K562 (cell line): ENCODE results near the gene ITK. TPM values are rescaled to one million over a fixed set of nuclear protein-coding genes. Genes with fewer than 3 reads are reported as not detected.

Experiments used
- ARID2 ChIP-seq: fragments of 450-650 bp; IDR thresholded peaks from 2 replicates; pipeline ENCODE4 v1.6.1; 2017; ENCODE audit warnings: antibody characterized with exemption, mild to moderate bottlenecking
- BRD9 ChIP-seq: fragments of 450-650 bp; IDR thresholded peaks from 2 replicates; pipeline ENCODE4 v1.6.1; 2018; ENCODE audit warnings: low read depth; ENCODE audit not compliant: partially characterized antibody
- CREB5 ChIP-seq: fragments of 250-450 bp; sonication (Bioruptor Pico); IDR thresholded peaks from 2 replicates; pipeline ENCODE4 v1.5.0; 2020; ENCODE audit warnings: mild to moderate bottlenecking
- MBD1 ChIP-seq: fragments of 250-450 bp; sonication (Bioruptor Pico); IDR thresholded peaks from 2 replicates; pipeline ENCODE4 v1.8.0; 2022; ENCODE audit warnings: inconsistent platforms
- MLLT1 ChIP-seq, 2 experiments: fragments of 450-650 bp; IDR thresholded peaks; 2 replicates each; pipeline ENCODE4 v1.6.1; 2016
- PBX2 ChIP-seq, 2 experiments: IDR thresholded peaks in 1 of 2; conservative IDR thresholded peaks in 1 of 2; 2 replicates each; pipeline ENCODE4 v1.6.1; 2016; ENCODE audit warnings: low read depth in 2 of 2, mild to moderate bottlenecking in 1 of 2, missing compliant biosample characterization in 1 of 2, missing genetic modification characterization in 1 of 2, moderate library complexity in 1 of 2
- PKNOX1 ChIP-seq: fragments of 450-650 bp; IDR thresholded peaks from 2 replicates; pipeline ENCODE4 v1.6.1; 2016
- TAF7 ChIP-seq: fragments of 450-650 bp; IDR thresholded peaks from 2 replicates; pipeline ENCODE4 v1.6.1; 2016; ENCODE audit warnings: missing genetic modification characterization, missing compliant biosample characterization
- ZFPM2 ChIP-seq: fragments of 250-450 bp; sonication (Bioruptor Pico); IDR thresholded peaks from 2 replicates; pipeline ENCODE4 v1.5.1; 2022; ENCODE audit warnings: mild to moderate bottlenecking
- ZNF395 ChIP-seq: fragments of 200-800 bp; sonication (Bioruptor generic); IDR thresholded peaks from 2 replicates; pipeline ENCODE4 v1.6.1; 2017; ENCODE audit warnings: missing genetic modification characterization, missing compliant biosample characterization
- polyA plus RNA-seq, 8 experiments: library from polyadenylated mRNA; depleted of rRNA in 4 of 8; stranded (reverse) in 5 of 8; unstranded in 3 of 8; fragments of >200 nt; fragmentation: Nextera tagmentation in 2 of 8; fragmentation: Illumina TruSeq in 1 of 8; extraction: Ambion mirVana in 2 of 8; extraction: Trizol in 1 of 8; gene quantifications; 2 replicates each; pipeline versions ENCODE4 v1.2.1 to v1.2.3, GENCODE V29; 2011 to 2014; ENCODE audit warnings: inconsistent platforms in 1 of 8, missing spikeins in 1 of 8
- total RNA-seq, 7 experiments: library from RNA; depleted of rRNA in 6 of 7; stranded (reverse); fragments of >200 nt in 6 of 7; fragmentation: Illumina TruSeq in 2 of 7; extraction: Trizol in 2 of 7; gene quantifications; 2 replicates each; pipeline versions ENCODE4 v1.2.1 to v1.2.3, GENCODE V29; 2011 to 2021; ENCODE audit warnings: low replicate concordance in 1 of 7

ITK gene
- total and polyA plus RNA-seq, 9 of the 15 experiments (the other 6 are each of a cell fraction or from before 2014, with no cell fraction given): 0.04 to 0.75 TPM; not detected in 7

- TF ChIP-seq ZNF395 (CRISPR knock-in tag) (peak; percentile 33; the same call in 1 of the 2 replicates), ARID2 (0 out of 2 replicates have a peak, but pooled peaks have one; percentile 27), MBD1 (CRISPR knock-in tag) (peak; percentile 65; the same call in 1 of the 2 replicates), TAF7 (tag) (0 out of 2 replicates have a peak, but pooled peaks have one; percentile 6), ZFPM2 (CRISPR knock-in tag) (no peak), MLLT1 (IDR thresholded peaks at IDR 0.05) (peak in 1 of 2 experiments; percentile 84; a peak in 2 of 4 replicates), PKNOX1 (peak; percentile 92), BRD9 (peak; percentile 67), CREB5 (CRISPR knock-in tag) (no peak), PBX2 (CRISPR knock-in tag; IDR thresholded peaks at IDR 0.05; ENCODE audit: low read depth) (no peak), PBX2 (tag; conservative IDR thresholded peaks at IDR 0.05; ENCODE audit: low read depth) (peak; percentile 92)
These were observed 37.3 kb upstream of the ITK start (continued) for GRCh38 chr5:157143127-157143971.
